Kidney epithelial cell (primary cell): ENCODE results near the gene PCYT2. TPM values are rescaled to one million over a fixed set of nuclear protein-coding genes. Genes with fewer than 3 reads are reported as not detected.

ENCODE experiments used
- DNase-seq: peaks from one replicate; pipeline ENCODE4 v3.0.0-alpha.2; 2010; ENCODE audit warnings: low read depth
- H3K27me3 ChIP-seq: 2 replicates; pipeline ENCODE4 v1.6.0; 2011; ENCODE audit warnings: low read length; ENCODE audit not compliant: control insufficient read depth, insufficient read depth
- H3K36me3 ChIP-seq: 2 replicates; pipeline ENCODE4 v1.5.1; 2011; ENCODE audit warnings: low read length; ENCODE audit not compliant: control insufficient read depth, insufficient read depth
- H3K4me3 ChIP-seq: 2 replicates; pipeline ENCODE4 v1.5.1; 2011; ENCODE audit warnings: low read depth, mild to moderate bottlenecking, control low read depth, low read length
- total RNA-seq: library from RNA; depleted of rRNA; stranded (reverse); fragments of >200 nt; gene quantifications from 2 replicates; pipeline ENCODE4 v1.2.3, GENCODE V29; 2015
- TF ChIP-seq, protein P1 (sequence below): IDR thresholded peaks from 2 replicates; pipeline ENCODE4 v1.5.1; 2011; ENCODE audit warnings: mild to moderate bottlenecking, moderate library complexity, low read length, control low read depth, inconsistent platforms; ENCODE audit not compliant: insufficient read depth, poor library complexity, severe bottlenecking

The PCYT2 gene
- total RNA-seq, 1 donor from 2014 or later, result 30.4 TPM

- TF ChIP-seq, protein P1, sequence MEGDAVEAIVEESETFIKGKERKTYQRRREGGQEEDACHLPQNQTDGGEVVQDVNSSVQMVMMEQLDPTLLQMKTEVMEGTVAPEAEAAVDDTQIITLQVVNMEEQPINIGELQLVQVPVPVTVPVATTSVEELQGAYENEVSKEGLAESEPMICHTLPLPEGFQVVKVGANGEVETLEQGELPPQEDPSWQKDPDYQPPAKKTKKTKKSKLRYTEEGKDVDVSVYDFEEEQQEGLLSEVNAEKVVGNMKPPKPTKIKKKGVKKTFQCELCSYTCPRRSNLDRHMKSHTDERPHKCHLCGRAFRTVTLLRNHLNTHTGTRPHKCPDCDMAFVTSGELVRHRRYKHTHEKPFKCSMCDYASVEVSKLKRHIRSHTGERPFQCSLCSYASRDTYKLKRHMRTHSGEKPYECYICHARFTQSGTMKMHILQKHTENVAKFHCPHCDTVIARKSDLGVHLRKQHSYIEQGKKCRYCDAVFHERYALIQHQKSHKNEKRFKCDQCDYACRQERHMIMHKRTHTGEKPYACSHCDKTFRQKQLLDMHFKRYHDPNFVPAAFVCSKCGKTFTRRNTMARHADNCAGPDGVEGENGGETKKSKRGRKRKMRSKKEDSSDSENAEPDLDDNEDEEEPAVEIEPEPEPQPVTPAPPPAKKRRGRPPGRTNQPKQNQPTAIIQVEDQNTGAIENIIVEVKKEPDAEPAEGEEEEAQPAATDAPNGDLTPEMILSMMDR, result no peak
- Histone ChIP-seq H3K4me3 (no peak overlapping the region), H3K27me3 (peaks cover 9% of the 10 kb centered on the region), H3K36me3 (peaks cover 2% of the 10 kb centered on the region)
- DNase-seq, result no peak
These were observed 21.3 kb upstream of the PCYT2 start for GRCh38 chr17:81932333-81932983.

GRCh38 chr17:81931557-81932332, 20.5 kb upstream of the PCYT2 start:
- DNase-seq, result no peak
- Histone ChIP-seq H3K4me3 (no peak overlapping the region), H3K36me3 (peaks cover 2% of the 10 kb centered on the region), H3K27me3 (peaks cover 9% of the 10 kb centered on the region)
- TF ChIP-seq, protein P1, result no peak

- Histone ChIP-seq H3K4me3 (no peak overlapping the region), H3K27me3 (peaks cover 9% of the 10 kb centered on the region), H3K36me3 (no peaks in the 10 kb centered on the region)
- no peak for DNase-seq
- TF ChIP-seq, protein P1, result no peak
These were observed 20.0 kb upstream of the PCYT2 start for GRCh38 chr17:81931189-81931556.

- TF ChIP-seq, protein P1, result no peak
- no peak overlapping the region for H3K4me3 ChIP-seq
- no peaks in the 10 kb centered on the region for H3K36me3 ChIP-seq
- H3K27me3 ChIP-seq, result peaks cover 9% of the 10 kb centered on the region
- DNase-seq, result no peak
These were observed 19.2 kb upstream of the PCYT2 start for GRCh38 chr17:81930142-81931125.

GRCh38 chr17:81929253-81930141, 18.3 kb upstream of the PCYT2 start:
- H3K4me3 ChIP-seq, result no peak overlapping the region
- DNase-seq, result no peak
- TF ChIP-seq, protein P1, result no peak
- peaks cover 9% of the 10 kb centered on the region for H3K27me3 ChIP-seq
- H3K36me3 ChIP-seq, result no peaks in the 10 kb centered on the region
